Lower lobe of right lung (tissue), 2 donors: ENCODE results near the gene UBE2H. TPM values are rescaled to one million over a fixed set of nuclear protein-coding genes. Genes with fewer than 3 reads are reported as not detected.

Source experiments
- ATAC-seq, 2 donors: fragments of 200-7000 bp; cut with Tn5 transposase; one replicate each; pipeline ENCODE4 v1.9.1; 2020 to 2022; ENCODE audit warnings: mild to moderate bottlenecking in 2 of 2, moderate library complexity in 2 of 2
- DNase-seq: peaks from one replicate; pipeline ENCODE4 v3.0.0-alpha.2; 2020
- H3K27ac ChIP-seq: fragments of 200-600 bp; one replicate; pipeline ENCODE4 v1.8.0; 2022
- H3K27me3 ChIP-seq: fragments of 200-600 bp; one replicate; pipeline ENCODE4 v1.8.0; 2022; ENCODE audit warnings: low read depth
- H3K36me3 ChIP-seq: fragments of 200-600 bp; one replicate; pipeline ENCODE4 v1.8.0; 2022; ENCODE audit warnings: mild to moderate bottlenecking
- H3K4me1 ChIP-seq: fragments of 200-600 bp; one replicate; pipeline ENCODE4 v1.8.0; 2022
- H3K4me3 ChIP-seq: fragments of 200-600 bp; one replicate; pipeline ENCODE4 v1.8.0; 2022; ENCODE audit warnings: mild to moderate bottlenecking
- H3K9me3 ChIP-seq: fragments of 200-600 bp; one replicate; pipeline ENCODE4 v1.8.0; 2022
- CTCF ChIP-seq: fragments of 200-600 bp; IDR thresholded peaks from one replicate; pipeline ENCODE4 v1.8.0; 2022; ENCODE audit warnings: antibody characterized with exemption, mild to moderate bottlenecking
- intact Hi-C: fragments of 100-400 bp; cut with DNase I; formaldehyde crosslinking; loops from one replicate; pipeline ENCODE4 v1.11.0; 2022
- total RNA-seq: library from RNA; stranded (reverse); fragmentation: NEBNext Ultra II Directional; extraction: Animal tissue kit (Norgen Biotek cat#: 25700); gene quantifications from one replicate; pipeline ENCODE4 v1.2.1, GENCODE V29; 2021
- donor health status: DM: no; HTN: yes; CAD: no; lungs with severe emphysema.

Gene UBE2H
- total RNA-seq, 1 donor from 2014 or later, result 76.7 TPM

GRCh38 chr7:129793506-129794310 lies 159.1 kb downstream of the UBE2H start:
- Histone ChIP-seq H3K9me3 (no peaks in the 10 kb centered on the region), H3K36me3 (no peaks in the 10 kb centered on the region), H3K4me1 (no peaks in the 10 kb centered on the region), H3K27me3 (peaks cover 7% of the 10 kb centered on the region), H3K4me3 (no peak overlapping the region), H3K27ac (no peak overlapping the region)
- no peak for ATAC-seq
- intact Hi-C loops, result no loop called here
- no peak for TF ChIP-seq CTCF
- DNase-seq, result no peak

- no peak for TF ChIP-seq CTCF
- Histone ChIP-seq H3K36me3 (no peaks in the 10 kb centered on the region), H3K4me3 (no peak overlapping the region), H3K27me3 (peaks cover 7% of the 10 kb centered on the region), H3K27ac (no peak overlapping the region), H3K9me3 (no peaks in the 10 kb centered on the region), H3K4me1 (no peaks in the 10 kb centered on the region)
- no peak for DNase-seq
- ATAC-seq, result no peak
- intact Hi-C loops, result no loop called here
Measured at GRCh38 chr7:129792721-129793120, 160.0 kb downstream of the UBE2H start.

GRCh38 chr7:129790136-129790535 lies 162.6 kb downstream of the UBE2H start:
- Histone ChIP-seq H3K27ac (no peak overlapping the region), H3K9me3 (no peaks in the 10 kb centered on the region), H3K36me3 (no peaks in the 10 kb centered on the region), H3K27me3 (peaks cover 33% of the 10 kb centered on the region), H3K4me3 (no peak overlapping the region), H3K4me1 (peaks cover 10% of the 10 kb centered on the region)
- intact Hi-C loops, result no loop called here
- DNase-seq, result no peak
- no peak for ATAC-seq
- TF ChIP-seq CTCF, result no peak

- Histone ChIP-seq H3K4me1 (peaks cover 15% of the 10 kb centered on the region), H3K27ac (no peak overlapping the region), H3K27me3 (peaks cover 38% of the 10 kb centered on the region), H3K9me3 (no peaks in the 10 kb centered on the region), H3K36me3 (no peaks in the 10 kb centered on the region), H3K4me3 (no peak overlapping the region)
- TF ChIP-seq CTCF, result no peak
- DNase-seq, result no peak
- intact Hi-C loops, result no loop called here
- no peak for ATAC-seq
Measured at GRCh38 chr7:129789652-129790051, 163.1 kb downstream of the UBE2H start.

GRCh38 chr7:129789000-129789399 lies 163.8 kb downstream of the UBE2H start:
- no peaks in the 10 kb centered on the region for H3K36me3 ChIP-seq
- peaks cover 21% of the 10 kb centered on the region for H3K4me1 ChIP-seq
- no peak for TF ChIP-seq CTCF
- H3K9me3 ChIP-seq, result no peaks in the 10 kb centered on the region
- H3K27me3 ChIP-seq, result peaks cover 44% of the 10 kb centered on the region
- no peak overlapping the region for H3K4me3 ChIP-seq
- intact Hi-C loops, result no loop called here
- DNase-seq (no peak), ATAC-seq (no peak)
- no peak overlapping the region for H3K27ac ChIP-seq
